Nephron (organoid): ENCODE measurements around the gene DHRS7.
A peak's percentile ranks its signal among the peaks of the same experiment; 100 is the strongest.

Experiments
- H3K27ac Mint-ChIP-seq, 3 experiments: 2 replicates each; pipeline ENCODE4 v1.8.0; 2020; ENCODE audit warnings: mixed read lengths in 3 of 3, mild to moderate bottlenecking in 2 of 3, moderate library complexity in 1 of 3
- H3K27me3 Mint-ChIP-seq: 2 replicates; pipeline ENCODE4 v1.8.0; 2021; ENCODE audit warnings: low read depth, mild to moderate bottlenecking, moderate library complexity, mixed read lengths
- H3K36me3 Mint-ChIP-seq: 2 replicates; pipeline ENCODE4 v1.8.0; 2020; ENCODE audit warnings: low read depth, mixed read lengths
- H3K4me1 Mint-ChIP-seq: 2 replicates; pipeline ENCODE4 v1.8.0; 2020; ENCODE audit warnings: mixed read lengths
- H3K4me3 Mint-ChIP-seq, 3 experiments: 2 replicates each; pipeline ENCODE4 v1.8.0; 2020; ENCODE audit warnings: mild to moderate bottlenecking in 3 of 3, mixed read lengths in 3 of 3, moderate library complexity in 2 of 3
- H3K9me3 Mint-ChIP-seq: 2 replicates; pipeline ENCODE4 v1.8.0; 2020; ENCODE audit warnings: mixed read lengths
- CTCF ChIP-seq, 3 experiments: fragments of 200-600 bp; sonication (generic); IDR thresholded peaks; one replicate each; pipeline ENCODE4 v1.5.0; 2021; ENCODE audit warnings: antibody characterized with exemption in 3 of 3; ENCODE audit not compliant: unreplicated experiment in 3 of 3

Gene DHRS7

GRCh38 chr14:60164712-60165546, at the start of gene DHRS7:
TSS of gene DHRS7 (minus strand) at chr14:60165398. CDS start at chr14:60165309, 89 bp downstream.
- Mint-ChIP-seq H3K27ac (peak within 1 kb of the TSS; percentile 98 to 99 (median 98)), H3K4me3 (peak within 1 kb of the TSS; percentile 92 to 98 (median 96)), H3K27me3 (no peaks in the 10 kb centered on the region), H3K9me3 (no peaks in the 10 kb centered on the region), H3K36me3 (peaks cover 8% of the 10 kb centered on the region), H3K4me1 (peaks cover 39% of the 10 kb centered on the region)
- peak in 2 of 3 experiments; percentile 38 to 52 for TF ChIP-seq CTCF (IDR thresholded peaks at IDR 0.05; ENCODE audit: unreplicated experiment in 3 of 3)

- Mint-ChIP-seq H3K9me3 (no peaks in the 10 kb centered on the region), H3K4me3 (no peak overlapping the region), H3K27me3 (no peaks in the 10 kb centered on the region), H3K27ac (no peak overlapping the region), H3K36me3 (no peaks in the 10 kb centered on the region), H3K4me1 (peaks cover 7% of the 10 kb centered on the region)
- no peak for TF ChIP-seq CTCF (IDR thresholded peaks at IDR 0.05; ENCODE audit: unreplicated experiment in 3 of 3)
Measured at GRCh38 chr14:60214415-60215126, 49.4 kb upstream of the DHRS7 start.

- H3K4me1 Mint-ChIP-seq = peaks cover 7% of the 10 kb centered on the region
- H3K27ac Mint-ChIP-seq = no peak overlapping the region
- H3K9me3 Mint-ChIP-seq = no peaks in the 10 kb centered on the region
- no peaks in the 10 kb centered on the region for H3K36me3 Mint-ChIP-seq
- no peak overlapping the region for H3K4me3 Mint-ChIP-seq
- no peaks in the 10 kb centered on the region for H3K27me3 Mint-ChIP-seq
- no peak for TF ChIP-seq CTCF (IDR thresholded peaks at IDR 0.05; ENCODE audit: unreplicated experiment in 3 of 3)
Measured at GRCh38 chr14:60214003-60214402, 48.8 kb upstream of the DHRS7 start.

- Mint-ChIP-seq H3K27ac (no peak overlapping the region), H3K36me3 (no peaks in the 10 kb centered on the region), H3K9me3 (no peaks in the 10 kb centered on the region), H3K27me3 (no peaks in the 10 kb centered on the region), H3K4me3 (no peak overlapping the region), H3K4me1 (peaks cover 7% of the 10 kb centered on the region)
- TF ChIP-seq CTCF (IDR thresholded peaks at IDR 0.05; ENCODE audit: unreplicated experiment in 3 of 3) = no peak
Measured at GRCh38 chr14:60212503-60213371, 47.5 kb upstream of the DHRS7 start.

- no peak overlapping the region for H3K27ac Mint-ChIP-seq
- no peaks in the 10 kb centered on the region for H3K9me3 Mint-ChIP-seq
- H3K27me3 Mint-ChIP-seq = no peaks in the 10 kb centered on the region
- no peak for TF ChIP-seq CTCF (IDR thresholded peaks at IDR 0.05; ENCODE audit: unreplicated experiment in 3 of 3)
- peaks cover 7% of the 10 kb centered on the region for H3K4me1 Mint-ChIP-seq
- H3K4me3 Mint-ChIP-seq = no peak overlapping the region
- H3K36me3 Mint-ChIP-seq = no peaks in the 10 kb centered on the region
Measured at GRCh38 chr14:60211153-60211552, 46.0 kb upstream of the DHRS7 start.
